Spleen (tissue), 11 donors: ENCODE measurements around the gene LRRC52. TPM values are rescaled to one million over a fixed set of nuclear protein-coding genes. Genes with fewer than 3 reads are reported as not detected.

Experiments
- DNase-seq: peaks from one replicate; pipeline ENCODE4 v3.0.0-alpha.2; 2020
- H3K27ac ChIP-seq, 8 donors: fragments of 200-600 bp; sonication (generic) in 7 of 8; 1 replicate in 4 of 8; 2 replicates in 4 of 8; pipeline versions ENCODE4 v1.5.0 to v1.8.0; 2016 to 2021; ENCODE audit warnings: inconsistent platforms in 4 of 8, mild to moderate bottlenecking in 4 of 8, moderate library complexity in 1 of 8
- H3K27me3 ChIP-seq, 7 donors: fragments of 200-600 bp; sonication (generic) in 6 of 7; replicated peaks in 1 of 7; 1 replicate in 4 of 7; 2 replicates in 3 of 7; pipeline versions ENCODE4 v1.5.0 to v1.8.0; 2016 to 2021; ENCODE audit warnings: inconsistent platforms in 3 of 7, mild to moderate bottlenecking in 1 of 7
- H3K36me3 ChIP-seq, 6 donors: fragments of 200-600 bp; sonication (generic) in 5 of 6; 1 replicate in 4 of 6; 2 replicates in 2 of 6; pipeline versions ENCODE4 v1.5.0 to v1.8.0; 2016 to 2021; ENCODE audit warnings: inconsistent platforms in 2 of 6
- H3K4me1 ChIP-seq, 6 donors: fragments of 200-600 bp; sonication (generic) in 5 of 6; 1 replicate in 3 of 6; 2 replicates in 3 of 6; pipeline versions ENCODE4 v1.5.0 to v1.8.0; 2016 to 2021; ENCODE audit warnings: inconsistent platforms in 3 of 6
- H3K4me3 ChIP-seq, 8 donors: fragments of 200-600 bp; sonication (generic) in 7 of 8; 1 replicate in 4 of 8; 2 replicates in 4 of 8; pipeline versions ENCODE4 v1.5.0 to v1.8.0; 2016 to 2021; ENCODE audit warnings: inconsistent platforms in 4 of 8, mild to moderate bottlenecking in 4 of 8, moderate library complexity in 2 of 8
- H3K9me3 ChIP-seq, 8 donors: fragments of 200-600 bp; sonication (generic) in 7 of 8; 1 replicate in 4 of 8; 2 replicates in 4 of 8; pipeline versions ENCODE4 v1.5.0 to v1.8.0; 2016 to 2021; ENCODE audit warnings: inconsistent platforms in 4 of 8
- CTCF ChIP-seq, 11 experiments: fragments of 200-600 bp in 7 of 11; fragments of 450-650 bp in 4 of 11; sonication (generic) in 4 of 11; IDR thresholded peaks in 8 of 11; conservative IDR thresholded peaks in 3 of 11; 1 replicate in 7 of 11; 2 replicates in 4 of 11; pipeline versions ENCODE4 v1.4.0 to v1.8.0; 2016 to 2021; ENCODE audit warnings: antibody characterized with exemption in 11 of 11, inconsistent platforms in 4 of 11, mild to moderate bottlenecking in 1 of 11
- POLR2A ChIP-seq, 3 donors: fragments of 450-650 bp; IDR thresholded peaks; one replicate each; pipeline ENCODE4 v1.5.1; 2017; ENCODE audit warnings: antibody characterized with exemption in 3 of 3, mild to moderate bottlenecking in 1 of 3
- POLR2AphosphoS5 ChIP-seq, 3 donors: sonication (generic); formaldehyde crosslinking; IDR thresholded peaks; one replicate each; pipeline ENCODE4 v1.5.1; 2017; ENCODE audit warnings: antibody characterized with exemption in 3 of 3
- WGBS, 5 donors: extraction: QIAGEN DNeasy Blood & Tissue Kit in 3 of 5; methylation state at CpG; one replicate each; pipeline versions ENCODE4 v1.1.5 to v1.1.7; 2013 to 2018; 5-methylcytosine and 5-hydroxymethylcytosine counted together
- intact Hi-C: fragments of 100-400 bp; cut with DNase I; formaldehyde crosslinking; loops from one replicate; pipeline ENCODE4 v1.15.0; 2023; ENCODE audit warnings: low total_unique reads
- polyA plus RNA-seq, 3 donors: library from polyadenylated mRNA; stranded (reverse); fragments of 200-250 nt; gene quantifications; one replicate each; pipeline ENCODE4 v1.2.1, GENCODE V29; 2013
- total RNA-seq, 7 donors: library from RNA; depleted of rRNA in 3 of 7; stranded (reverse); fragments of >200 nt in 3 of 7; fragmentation: NEBNext Ultra II Directional in 4 of 7; extraction: Animal tissue kit (Norgen Biotek cat#: 25700) in 4 of 7; gene quantifications; one replicate each; pipeline versions ENCODE4 v1.1.0 to v1.2.1, GENCODE V29; 2016 to 2021
- donor health status: healthy with polysubstance abuse.
- donor health status: DM: no; HTN: no; CAD: no; lungs with moderate emphysema.
- donor health status: DM: no; HTN: no; CAD: no.
- donor health status: Bipolar disorder and iron deficiency.
- donor health status: healthy.
- donor health status: DM: no; HTN: no; CAD: no.
- donor health status: DM: yes; HTN: yes; CAD: no.

Gene LRRC52
- total and polyA plus RNA-seq, 10 donors: not detected

GRCh38 chr1:165496501-165496900 lies 47.3 kb upstream of the LRRC52 start:
- no peaks in the 10 kb centered on the region for H3K4me1 ChIP-seq
- H3K36me3 ChIP-seq: no peaks in the 10 kb centered on the region
- TF ChIP-seq POLR2A (IDR thresholded peaks at IDR 0.05) (no peak), POLR2AphosphoS5 (IDR thresholded peaks at IDR 0.05) (no peak), CTCF (IDR thresholded peaks at IDR 0.05 in 8 of 11, conservative IDR thresholded peaks at IDR 0.05 in 3 of 11) (no peak)
- H3K9me3 ChIP-seq: no peaks in the 10 kb centered on the region
- intact Hi-C loops: no loop called here
- peaks cover 0 to 14% (median 0%) of the 10 kb centered on the region in 7 donors for H3K27me3 ChIP-seq
- no peak for DNase-seq
- no peak overlapping the region for H3K27ac ChIP-seq
- 45 to 87% (median 78%) methylated on average over 1 of the region's 1 CpG for WGBS, 5 donors
- no peak overlapping the region for H3K4me3 ChIP-seq

- Histone ChIP-seq H3K9me3 (no peaks in the 10 kb centered on the region), H3K4me1 (no peaks in the 10 kb centered on the region), H3K27ac (no peak overlapping the region), H3K4me3 (no peak overlapping the region), H3K36me3 (no peaks in the 10 kb centered on the region), H3K27me3 (peaks cover 0 to 14% (median 0%) of the 10 kb centered on the region in 7 donors)
- DNase-seq: no peak
- TF ChIP-seq POLR2A (IDR thresholded peaks at IDR 0.05) (no peak), CTCF (IDR thresholded peaks at IDR 0.05 in 8 of 11, conservative IDR thresholded peaks at IDR 0.05 in 3 of 11) (no peak)
- intact Hi-C loops: no loop called here
- WGBS, 5 donors: 89 to 93% (median 92%) methylated on average over 8 to 12 of the region's 12 CpGs
These were observed 46.5 kb upstream of the LRRC52 start for GRCh38 chr1:165497069-165498013.

- intact Hi-C loops: no loop called here
- no peak for DNase-seq
- H3K4me3 ChIP-seq: no peak overlapping the region
- H3K36me3 ChIP-seq: no peaks in the 10 kb centered on the region
- H3K4me1 ChIP-seq: no peaks in the 10 kb centered on the region
- no peak for TF ChIP-seq POLR2A (IDR thresholded peaks at IDR 0.05)
- TF ChIP-seq CTCF (IDR thresholded peaks at IDR 0.05 in 8 of 11, conservative IDR thresholded peaks at IDR 0.05 in 3 of 11): no peak
- no peak for TF ChIP-seq POLR2AphosphoS5 (IDR thresholded peaks at IDR 0.05)
- H3K27ac ChIP-seq: no peak overlapping the region
- WGBS, 5 donors: 77 to 88% (median 86%) methylated on average over 7 of the region's 7 CpGs
- no peaks in the 10 kb centered on the region for H3K9me3 ChIP-seq
- H3K27me3 ChIP-seq: peaks cover 0 to 4% (median 0%) of the 10 kb centered on the region in 7 donors
These were observed 42.4 kb upstream of the LRRC52 start for GRCh38 chr1:165501330-165501969.

- intact Hi-C loops: no loop called here
- no peak overlapping the region for H3K27ac ChIP-seq
- H3K4me1 ChIP-seq: no peaks in the 10 kb centered on the region
- no peak for DNase-seq
- no peak for TF ChIP-seq CTCF (IDR thresholded peaks at IDR 0.05 in 8 of 11, conservative IDR thresholded peaks at IDR 0.05 in 3 of 11)
- TF ChIP-seq POLR2AphosphoS5 (IDR thresholded peaks at IDR 0.05): no peak
- no peak for TF ChIP-seq POLR2A (IDR thresholded peaks at IDR 0.05)
- no peaks in the 10 kb centered on the region for H3K9me3 ChIP-seq
- 60 to 86% (median 72%) methylated on average over 3 of the region's 3 CpGs for WGBS, 5 donors
- H3K4me3 ChIP-seq: no peak overlapping the region
- no peaks in the 10 kb centered on the region for H3K36me3 ChIP-seq
- H3K27me3 ChIP-seq: peaks cover 0 to 4% (median 0%) of the 10 kb centered on the region in 7 donors
These were observed 41.8 kb upstream of the LRRC52 start for GRCh38 chr1:165501970-165502348.
